HepG2 (cell line): Measurements from ENCODE around the gene GFER. TPM values are rescaled to one million over a fixed set of nuclear protein-coding genes. Genes with fewer than 3 reads are reported as not detected.
A peak's percentile ranks its signal among the peaks of the same experiment; 100 is the strongest.

Source experiments
- HDAC2 ChIP-seq: sonication (generic); formaldehyde crosslinking; IDR thresholded peaks from 2 replicates; pipeline ENCODE4 v1.4.0; 2020; ENCODE audit warnings: missing genetic modification reagents
- IKZF4 ChIP-seq: sonication (generic); formaldehyde crosslinking; IDR thresholded peaks from 2 replicates; pipeline ENCODE4 v1.5.1; 2020; ENCODE audit warnings: borderline replicate concordance, mild to moderate bottlenecking, low read depth, missing genetic modification reagents; ENCODE audit errors: not compliant biosample characterization
- KDM6A ChIP-seq: IDR thresholded peaks from 2 replicates; pipeline ENCODE4 v1.6.1; 2016; ENCODE audit warnings: low read depth
- MAFF ChIP-seq: IDR thresholded peaks from 2 replicates; pipeline ENCODE4 v1.6.1; 2011; ENCODE audit warnings: low read depth, low read length, improper control_type of control experiment
- NFE2L1 ChIP-seq: sonication (generic); formaldehyde crosslinking; IDR thresholded peaks from 2 replicates; pipeline ENCODE4 v1.4.0; 2020; ENCODE audit warnings: missing genetic modification reagents, mild to moderate bottlenecking, borderline replicate concordance
- NFKBIZ ChIP-seq: IDR thresholded peaks from 2 replicates; pipeline ENCODE4 v1.6.1; 2018; ENCODE audit warnings: missing genetic modification reagents, missing compliant biosample characterization
- RFX5 ChIP-seq: IDR thresholded peaks from 2 replicates; pipeline ENCODE4 v1.6.1; 2011; ENCODE audit warnings: low read depth, low read length, improper control_type of control experiment
- SAFB2 ChIP-seq: sonication (generic); formaldehyde crosslinking; IDR thresholded peaks from 2 replicates; pipeline ENCODE4 v1.5.1; 2020; ENCODE audit warnings: missing genetic modification reagents, low read depth, mild to moderate bottlenecking, borderline replicate concordance
- THAP11 ChIP-seq: IDR thresholded peaks from 2 replicates; pipeline ENCODE4 v1.6.1; 2016; ENCODE audit warnings: missing biosample characterization, missing genetic modification reagents
- TSC22D2 ChIP-seq: sonication (generic); formaldehyde crosslinking; IDR thresholded peaks from 2 replicates; pipeline ENCODE4 v1.5.1; 2020; ENCODE audit warnings: missing genetic modification reagents, mild to moderate bottlenecking, borderline replicate concordance
- YY1 ChIP-seq: IDR thresholded peaks from 2 replicates; pipeline ENCODE4 v1.6.1; 2011; ENCODE audit warnings: low read length, low read depth, moderate library complexity, mild to moderate bottlenecking; ENCODE audit not compliant: insufficient read depth, insufficient replicate concordance
- ZNF24 ChIP-seq: fragments of 450-650 bp; IDR thresholded peaks from 2 replicates; pipeline ENCODE4 v1.6.1; 2017; ENCODE audit warnings: antibody characterized with exemption, mild to moderate bottlenecking
- ZNF256 ChIP-seq: sonication (generic); formaldehyde crosslinking; conservative IDR thresholded peaks from 2 replicates; pipeline ENCODE4 v1.4.0; 2020; ENCODE audit warnings: missing genetic modification reagents
- ZNF562 ChIP-seq: sonication (generic); formaldehyde crosslinking; IDR thresholded peaks from 2 replicates; pipeline ENCODE4 v1.8.0; 2022; ENCODE audit warnings: missing genetic modification reagents, borderline replicate concordance
- ZNF816 ChIP-seq: sonication (generic); formaldehyde crosslinking; IDR thresholded peaks from 2 replicates; pipeline ENCODE4 v1.8.0; 2022; ENCODE audit warnings: missing genetic modification reagents, mild to moderate bottlenecking, borderline replicate concordance
- polyA plus RNA-seq, 8 experiments: library from polyadenylated mRNA; depleted of rRNA in 3 of 8; stranded (reverse) in 7 of 8; unstranded in 1 of 8; fragments of >200 nt; fragmentation: Illumina TruSeq in 4 of 8; extraction: Trizol in 4 of 8; gene quantifications; 2 replicates each; pipeline versions ENCODE4 v1.2.1 to v1.2.3, GENCODE V29; 2011 to 2016; ENCODE audit warnings: low read depth in 4 of 8, missing spikeins in 1 of 8, mixed read lengths in 1 of 8; ENCODE audit not compliant: insufficient read depth in 1 of 8
- total RNA-seq, 5 experiments: library from RNA; depleted of rRNA; stranded (reverse); fragments of >200 nt; fragmentation: Illumina TruSeq; extraction: Trizol; gene quantifications; 2 replicates each; pipeline ENCODE4 v1.2.3, GENCODE V29; 2016; ENCODE audit warnings: low read depth in 1 of 5
- TF ChIP-seq, protein P1 (sequence below): IDR thresholded peaks from 2 replicates; pipeline ENCODE4 v1.6.1; 2012; ENCODE audit warnings: inconsistent platforms
- TF ChIP-seq, protein P2 (sequence below): sonication (generic); formaldehyde crosslinking; IDR thresholded peaks from 2 replicates; pipeline ENCODE4 v1.9.0; 2021; ENCODE audit warnings: missing genetic modification reagents, borderline replicate concordance
- TF ChIP-seq, protein P3 (sequence below): sonication (generic); formaldehyde crosslinking; IDR thresholded peaks from 2 replicates; pipeline ENCODE4 v1.5.0; 2020; ENCODE audit warnings: missing genetic modification reagents, mild to moderate bottlenecking, borderline replicate concordance
- TF ChIP-seq, protein P4 (sequence below): sonication (generic); formaldehyde crosslinking; IDR thresholded peaks from 2 replicates; pipeline ENCODE4 v1.5.0; 2020; ENCODE audit warnings: missing genetic modification reagents
- TF ChIP-seq, protein P5 (sequence below): sonication (generic); formaldehyde crosslinking; conservative IDR thresholded peaks from 2 replicates; pipeline ENCODE4 v1.4.0; 2020; ENCODE audit warnings: missing genetic modification reagents

Gene GFER
- total and polyA plus RNA-seq, 2 of the 13 experiments (the other 11 are each of a cell fraction or from before 2014, with no cell fraction given) = 28.6 to 71.7 TPM

DNA sequence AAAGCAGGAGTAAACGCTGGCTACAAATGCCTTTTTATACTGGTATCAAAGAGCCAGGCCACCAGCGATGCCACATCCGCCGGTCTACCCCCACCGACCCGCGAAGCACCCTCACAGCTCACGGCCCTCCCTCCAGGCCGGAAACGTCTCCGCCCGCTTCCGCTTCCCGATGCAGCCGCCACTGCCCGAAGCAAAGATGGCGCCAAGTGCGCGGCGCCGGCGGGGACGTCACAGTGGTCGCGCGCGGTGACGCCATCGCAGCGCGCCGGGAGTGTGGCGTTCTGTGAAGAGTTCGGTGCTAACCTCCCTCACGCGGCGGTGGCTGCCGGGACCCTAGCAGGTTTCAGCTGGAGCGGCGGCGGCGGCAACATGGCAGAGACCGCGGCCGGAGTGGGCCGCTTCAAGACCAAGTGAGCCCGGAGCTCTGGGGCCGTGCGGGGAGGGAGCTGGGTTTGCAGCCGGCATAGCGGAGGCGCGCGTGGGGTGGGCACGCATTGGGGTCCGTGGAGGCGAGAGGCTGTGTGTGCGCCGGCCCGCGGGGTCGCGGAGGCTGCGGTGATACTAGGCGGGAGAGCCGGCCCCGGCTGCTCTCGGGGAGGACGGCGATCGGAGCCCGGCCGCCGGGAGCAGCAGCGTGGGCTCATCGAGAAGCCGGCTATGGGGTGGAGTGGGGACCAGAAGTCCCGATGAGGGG lies 12.1 kb upstream of the GFER start, which contains the start of gene TBL3 (continued):
- 0 out of 2 replicates have a peak, but pooled peaks have one; percentile 50 for TF ChIP-seq ZNF816
- no peak for TF ChIP-seq ZNF562
- TF ChIP-seq, protein P1, sequence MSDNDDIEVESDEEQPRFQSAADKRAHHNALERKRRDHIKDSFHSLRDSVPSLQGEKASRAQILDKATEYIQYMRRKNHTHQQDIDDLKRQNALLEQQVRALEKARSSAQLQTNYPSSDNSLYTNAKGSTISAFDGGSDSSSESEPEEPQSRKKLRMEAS = peak; percentile 87
- TF ChIP-seq, protein P2, sequence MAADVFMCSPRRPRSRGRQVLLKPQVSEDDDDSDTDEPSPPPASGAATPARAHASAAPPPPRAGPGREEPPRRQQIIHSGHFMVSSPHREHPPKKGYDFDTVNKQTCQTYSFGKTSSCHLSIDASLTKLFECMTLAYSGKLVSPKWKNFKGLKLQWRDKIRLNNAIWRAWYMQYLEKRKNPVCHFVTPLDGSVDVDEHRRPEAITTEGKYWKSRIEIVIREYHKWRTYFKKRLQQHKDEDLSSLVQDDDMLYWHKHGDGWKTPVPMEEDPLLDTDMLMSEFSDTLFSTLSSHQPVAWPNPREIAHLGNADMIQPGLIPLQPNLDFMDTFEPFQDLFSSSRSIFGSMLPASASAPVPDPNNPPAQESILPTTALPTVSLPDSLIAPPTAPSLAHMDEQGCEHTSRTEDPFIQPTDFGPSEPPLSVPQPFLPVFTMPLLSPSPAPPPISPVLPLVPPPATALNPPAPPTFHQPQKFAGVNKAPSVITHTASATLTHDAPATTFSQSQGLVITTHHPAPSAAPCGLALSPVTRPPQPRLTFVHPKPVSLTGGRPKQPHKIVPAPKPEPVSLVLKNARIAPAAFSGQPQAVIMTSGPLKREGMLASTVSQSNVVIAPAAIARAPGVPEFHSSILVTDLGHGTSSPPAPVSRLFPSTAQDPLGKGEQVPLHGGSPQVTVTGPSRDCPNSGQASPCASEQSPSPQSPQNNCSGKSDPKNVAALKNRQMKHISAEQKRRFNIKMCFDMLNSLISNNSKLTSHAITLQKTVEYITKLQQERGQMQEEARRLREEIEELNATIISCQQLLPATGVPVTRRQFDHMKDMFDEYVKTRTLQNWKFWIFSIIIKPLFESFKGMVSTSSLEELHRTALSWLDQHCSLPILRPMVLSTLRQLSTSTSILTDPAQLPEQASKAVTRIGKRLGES = no peak
- TF ChIP-seq, protein P3, sequence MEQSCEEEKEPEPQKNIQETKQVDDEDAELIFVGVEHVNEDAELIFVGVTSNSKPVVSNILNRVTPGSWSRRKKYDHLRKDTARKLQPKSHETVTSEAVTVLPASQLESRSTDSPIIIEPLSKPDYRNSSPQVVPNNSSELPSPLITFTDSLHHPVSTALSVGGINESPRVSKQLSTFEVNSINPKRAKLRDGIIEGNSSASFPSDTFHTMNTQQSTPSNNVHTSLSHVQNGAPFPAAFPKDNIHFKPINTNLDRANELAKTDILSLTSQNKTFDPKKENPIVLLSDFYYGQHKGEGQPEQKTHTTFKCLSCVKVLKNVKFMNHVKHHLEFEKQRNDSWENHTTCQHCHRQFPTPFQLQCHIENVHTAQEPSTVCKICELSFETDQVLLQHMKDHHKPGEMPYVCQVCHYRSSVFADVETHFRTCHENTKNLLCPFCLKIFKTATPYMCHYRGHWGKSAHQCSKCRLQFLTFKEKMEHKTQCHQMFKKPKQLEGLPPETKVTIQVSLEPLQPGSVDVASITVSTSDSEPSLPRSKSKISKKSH (CRISPR knock-in tag) = peak; percentile 68; the same call in 1 of the 2 replicates
- TF ChIP-seq HDAC2 (CRISPR knock-in tag) = peak; percentile 98
- peak; percentile 68; the same call in 1 of the 2 replicates for TF ChIP-seq SAFB2 (CRISPR knock-in tag)
- no peak for TF ChIP-seq KDM6A (CRISPR knock-in tag)
- no peak; the same call in 1 of the 2 replicates for TF ChIP-seq NFKBIZ (CRISPR knock-in tag)
- peak; percentile 100 for TF ChIP-seq YY1
- no peak for TF ChIP-seq MAFF
- peak; percentile 98 for TF ChIP-seq THAP11 (CRISPR knock-in tag)
- peak; percentile 89; the same call in 1 of the 2 replicates for TF ChIP-seq TSC22D2
- TF ChIP-seq, protein P4, sequence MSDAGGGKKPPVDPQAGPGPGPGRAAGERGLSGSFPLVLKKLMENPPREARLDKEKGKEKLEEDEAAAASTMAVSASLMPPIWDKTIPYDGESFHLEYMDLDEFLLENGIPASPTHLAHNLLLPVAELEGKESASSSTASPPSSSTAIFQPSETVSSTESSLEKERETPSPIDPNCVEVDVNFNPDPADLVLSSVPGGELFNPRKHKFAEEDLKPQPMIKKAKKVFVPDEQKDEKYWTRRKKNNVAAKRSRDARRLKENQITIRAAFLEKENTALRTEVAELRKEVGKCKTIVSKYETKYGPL = no peak
- TF ChIP-seq IKZF4 (CRISPR knock-in tag) = peak; percentile 61
- TF ChIP-seq RFX5 = peak; percentile 64
- TF ChIP-seq, protein P5, sequence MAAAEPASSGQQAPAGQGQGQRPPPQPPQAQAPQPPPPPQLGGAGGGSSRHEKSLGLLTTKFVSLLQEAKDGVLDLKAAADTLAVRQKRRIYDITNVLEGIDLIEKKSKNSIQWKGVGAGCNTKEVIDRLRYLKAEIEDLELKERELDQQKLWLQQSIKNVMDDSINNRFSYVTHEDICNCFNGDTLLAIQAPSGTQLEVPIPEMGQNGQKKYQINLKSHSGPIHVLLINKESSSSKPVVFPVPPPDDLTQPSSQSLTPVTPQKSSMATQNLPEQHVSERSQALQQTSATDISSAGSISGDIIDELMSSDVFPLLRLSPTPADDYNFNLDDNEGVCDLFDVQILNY (CRISPR knock-in tag) = peak; percentile 82; the same call in 1 of the 2 replicates
- no peak for TF ChIP-seq ZNF24
- 0 out of 2 replicates have a peak, but pooled peaks have one; percentile 22 for TF ChIP-seq NFE2L1 (CRISPR knock-in tag)
- TF ChIP-seq ZNF256 (CRISPR knock-in tag) = peak; percentile 17; the same call in 1 of the 2 replicates
